Fibroblast of lung (primary cell): Measurements from ENCODE around the gene TBC1D14. TPM values are rescaled to one million over a fixed set of nuclear protein-coding genes. Genes with fewer than 3 reads are reported as not detected.

ENCODE experiments used
- DNase-seq, 2 donors: peaks; one replicate each; pipeline versions ENCODE4 v3.0.0 to v3.0.0-alpha.2; 2010; ENCODE audit warnings: low read depth in 2 of 2
- H2AFZ ChIP-seq: 2 replicates; pipeline ENCODE4 v1.5.1; 2012; ENCODE audit warnings: low read length, control low read depth, inconsistent platforms
- H3K27ac ChIP-seq: 2 replicates; pipeline ENCODE4 v1.5.1; 2011; ENCODE audit warnings: low read length, control low read depth; ENCODE audit not compliant: insufficient read depth
- H3K27me3 ChIP-seq: 2 replicates; pipeline ENCODE4 v1.5.1; 2011; ENCODE audit warnings: mild to moderate bottlenecking, low read length; ENCODE audit not compliant: control insufficient read depth, insufficient read depth
- H3K36me3 ChIP-seq: 2 replicates; pipeline ENCODE4 v1.5.1; 2011; ENCODE audit warnings: low read length; ENCODE audit not compliant: control insufficient read depth, insufficient read depth
- H3K4me1 ChIP-seq: 2 replicates; pipeline ENCODE4 v1.5.1; 2011; ENCODE audit warnings: low read length; ENCODE audit not compliant: control insufficient read depth, insufficient read depth; ENCODE audit errors: extremely low read depth
- H3K4me2 ChIP-seq: 2 replicates; pipeline ENCODE4 v1.5.1; 2011; ENCODE audit warnings: low read length, control low read depth; ENCODE audit not compliant: insufficient read depth; ENCODE audit errors: extremely low read depth
- H3K4me3 ChIP-seq, 4 experiments: fragments of 200-600 bp in 1 of 4; sonication (generic) in 1 of 4; replicated peaks in 1 of 4; 2 replicates each; pipeline ENCODE4 v1.5.1; 2011 to 2016; ENCODE audit warnings: low read length in 4 of 4, low read depth in 3 of 4, mild to moderate bottlenecking in 3 of 4, control low read depth in 2 of 4, inconsistent platforms in 1 of 4, mixed read lengths in 1 of 4; ENCODE audit not compliant: insufficient read depth in 1 of 4; ENCODE audit errors: control extremely low read depth in 1 of 4
- H3K79me2 ChIP-seq: 2 replicates; pipeline ENCODE4 v1.5.1; 2012; ENCODE audit warnings: mild to moderate bottlenecking, low read length, inconsistent platforms; ENCODE audit not compliant: control insufficient read depth, insufficient read depth
- H3K9ac ChIP-seq: 2 replicates; pipeline ENCODE4 v1.5.1; 2011; ENCODE audit warnings: mild to moderate bottlenecking, low read length, control low read depth; ENCODE audit not compliant: insufficient read depth
- H3K9me3 ChIP-seq: 2 replicates; pipeline ENCODE4 v1.5.1; 2012; ENCODE audit warnings: low read depth, low read length; ENCODE audit not compliant: control insufficient read depth, insufficient read depth
- H4K20me1 ChIP-seq: 2 replicates; pipeline ENCODE4 v1.5.1; 2011; ENCODE audit warnings: low read length; ENCODE audit not compliant: control insufficient read depth, insufficient read depth; ENCODE audit errors: extremely low read depth
- EZH2 ChIP-seq: IDR thresholded peaks from 2 replicates; pipeline ENCODE4 v1.5.1; 2012; ENCODE audit warnings: low read length, control low read depth, mild to moderate bottlenecking; ENCODE audit errors: missing control alignments
- polyA plus RNA-seq, 2 donors: library from polyadenylated mRNA; depleted of rRNA in 1 of 2; stranded (reverse) in 1 of 2; unstranded in 1 of 2; fragments of >200 nt; gene quantifications; 2 replicates each; pipeline ENCODE4 v1.2.1, GENCODE V29; 2011 to 2012; ENCODE audit warnings: missing spikeins in 1 of 2
- total RNA-seq: library from RNA; depleted of rRNA; stranded (reverse); fragments of >200 nt; gene quantifications from 2 replicates; pipeline ENCODE4 v1.2.1, GENCODE V29; 2014
- TF ChIP-seq, protein P1 (sequence below), 2 donors: IDR thresholded peaks in 1 of 2; conservative IDR thresholded peaks in 1 of 2; 1 replicate in 1 of 2; 2 replicates in 1 of 2; pipeline ENCODE4 v1.5.1; 2011 to 2012; ENCODE audit warnings: low read length in 2 of 2, control low read depth in 1 of 2, inconsistent platforms in 1 of 2, low read depth in 1 of 2, mild to moderate bottlenecking in 1 of 2

The TBC1D14 gene
- total and polyA plus RNA-seq, 2 donors (not counting 1 experiment from before 2014, with no cell fraction given): 26.9 to 37.7 TPM

DNA sequence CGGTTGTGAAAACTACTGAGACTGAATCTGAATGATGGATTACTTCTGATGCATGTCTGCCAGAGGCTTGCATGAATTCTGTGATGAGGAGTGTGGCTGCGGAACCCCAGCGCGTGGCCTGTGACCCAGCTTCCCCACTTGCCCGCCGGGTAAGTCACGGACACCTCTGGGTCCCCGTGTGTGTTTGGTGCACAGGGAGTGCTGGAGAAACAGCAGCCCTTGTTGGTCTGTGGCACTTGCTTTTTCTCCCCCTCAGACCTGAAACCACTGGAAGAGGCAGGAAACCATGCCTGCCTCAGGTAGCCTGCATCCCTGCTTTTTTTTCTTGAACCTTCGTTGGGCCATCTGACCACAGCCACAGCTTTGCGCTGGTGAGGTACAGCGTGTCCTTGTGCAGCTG, 81.6 kb downstream of the TBC1D14 start:
- H3K27me3 ChIP-seq: no peaks in the 10 kb centered on the region
- H3K4me2 ChIP-seq: peak overlapping the region; percentile 60
- peaks cover 8% of the 10 kb centered on the region for H3K4me1 ChIP-seq
- H3K9ac ChIP-seq: no peak overlapping the region
- no peak overlapping the region for H2AFZ ChIP-seq
- TF ChIP-seq, protein P1, sequence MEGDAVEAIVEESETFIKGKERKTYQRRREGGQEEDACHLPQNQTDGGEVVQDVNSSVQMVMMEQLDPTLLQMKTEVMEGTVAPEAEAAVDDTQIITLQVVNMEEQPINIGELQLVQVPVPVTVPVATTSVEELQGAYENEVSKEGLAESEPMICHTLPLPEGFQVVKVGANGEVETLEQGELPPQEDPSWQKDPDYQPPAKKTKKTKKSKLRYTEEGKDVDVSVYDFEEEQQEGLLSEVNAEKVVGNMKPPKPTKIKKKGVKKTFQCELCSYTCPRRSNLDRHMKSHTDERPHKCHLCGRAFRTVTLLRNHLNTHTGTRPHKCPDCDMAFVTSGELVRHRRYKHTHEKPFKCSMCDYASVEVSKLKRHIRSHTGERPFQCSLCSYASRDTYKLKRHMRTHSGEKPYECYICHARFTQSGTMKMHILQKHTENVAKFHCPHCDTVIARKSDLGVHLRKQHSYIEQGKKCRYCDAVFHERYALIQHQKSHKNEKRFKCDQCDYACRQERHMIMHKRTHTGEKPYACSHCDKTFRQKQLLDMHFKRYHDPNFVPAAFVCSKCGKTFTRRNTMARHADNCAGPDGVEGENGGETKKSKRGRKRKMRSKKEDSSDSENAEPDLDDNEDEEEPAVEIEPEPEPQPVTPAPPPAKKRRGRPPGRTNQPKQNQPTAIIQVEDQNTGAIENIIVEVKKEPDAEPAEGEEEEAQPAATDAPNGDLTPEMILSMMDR (conservative IDR thresholded peaks at IDR 0.05 in 1 of 2, IDR thresholded peaks at IDR 0.05 in 1 of 2; ENCODE audit: low read depth in 1 of 2, low read length in 2 of 2): no peak
- no peak for TF ChIP-seq EZH2
- H3K9me3 ChIP-seq: no peaks in the 10 kb centered on the region
- no peak for DNase-seq
- H4K20me1 ChIP-seq: no peaks in the 10 kb centered on the region
- no peak overlapping the region for H3K4me3 ChIP-seq
- no peaks in the 10 kb centered on the region for H3K36me3 ChIP-seq
- peaks cover 31% of the 10 kb centered on the region for H3K79me2 ChIP-seq
- peak overlapping the region; percentile 40 for H3K27ac ChIP-seq

DNA sequence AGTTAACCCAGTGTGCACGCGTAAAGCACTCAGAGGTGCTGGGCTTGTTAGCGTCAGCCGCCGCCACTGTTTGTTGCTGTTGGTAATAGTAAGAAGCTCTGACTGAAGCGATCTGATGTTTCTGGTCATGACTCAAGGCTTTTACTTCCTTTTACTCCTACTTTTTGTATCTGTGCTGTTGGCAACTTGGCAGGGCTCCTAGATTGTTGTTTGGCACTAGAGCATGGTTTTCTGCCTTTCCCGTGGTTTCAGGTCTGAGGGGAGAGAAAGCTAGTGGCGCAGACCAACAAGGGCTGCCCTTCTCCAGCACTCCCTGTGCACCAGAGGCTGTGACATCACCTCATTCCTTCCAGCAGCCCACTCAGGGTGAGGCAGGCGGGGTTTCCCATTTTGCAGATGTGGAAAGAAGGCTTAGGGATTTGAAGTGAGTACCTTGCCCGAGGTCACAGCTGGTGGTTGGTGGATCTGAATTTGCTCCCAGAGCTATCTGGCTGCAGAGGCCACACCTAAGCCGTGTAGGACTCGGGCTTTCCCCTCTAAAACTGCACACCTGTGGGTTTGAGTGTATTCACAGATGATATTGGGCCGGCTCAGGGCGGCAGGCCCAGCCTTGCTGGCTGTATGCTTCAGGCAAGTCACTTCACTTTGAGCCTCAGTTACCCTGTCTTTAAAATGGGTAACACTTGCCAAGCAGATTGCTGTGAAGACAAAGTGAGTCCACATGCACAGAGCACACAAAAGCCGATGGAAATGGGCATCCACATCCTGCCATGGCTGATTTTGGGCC, 82.3 kb downstream of the TBC1D14 start:
- Histone ChIP-seq H3K9ac (no peak overlapping the region), H3K4me3 (no peak overlapping the region), H3K9me3 (no peaks in the 10 kb centered on the region), H4K20me1 (no peaks in the 10 kb centered on the region), H3K27me3 (no peaks in the 10 kb centered on the region), H3K27ac (peak overlapping the region; percentile 40), H2AFZ (no peak overlapping the region), H3K79me2 (peaks cover 31% of the 10 kb centered on the region), H3K36me3 (peaks cover under 1% of the 10 kb centered on the region), H3K4me1 (peaks cover 8% of the 10 kb centered on the region), H3K4me2 (peak overlapping the region; percentile 60)
- no peak for TF ChIP-seq EZH2
- peak; percentile 85 to 95 for DNase-seq

DNA sequence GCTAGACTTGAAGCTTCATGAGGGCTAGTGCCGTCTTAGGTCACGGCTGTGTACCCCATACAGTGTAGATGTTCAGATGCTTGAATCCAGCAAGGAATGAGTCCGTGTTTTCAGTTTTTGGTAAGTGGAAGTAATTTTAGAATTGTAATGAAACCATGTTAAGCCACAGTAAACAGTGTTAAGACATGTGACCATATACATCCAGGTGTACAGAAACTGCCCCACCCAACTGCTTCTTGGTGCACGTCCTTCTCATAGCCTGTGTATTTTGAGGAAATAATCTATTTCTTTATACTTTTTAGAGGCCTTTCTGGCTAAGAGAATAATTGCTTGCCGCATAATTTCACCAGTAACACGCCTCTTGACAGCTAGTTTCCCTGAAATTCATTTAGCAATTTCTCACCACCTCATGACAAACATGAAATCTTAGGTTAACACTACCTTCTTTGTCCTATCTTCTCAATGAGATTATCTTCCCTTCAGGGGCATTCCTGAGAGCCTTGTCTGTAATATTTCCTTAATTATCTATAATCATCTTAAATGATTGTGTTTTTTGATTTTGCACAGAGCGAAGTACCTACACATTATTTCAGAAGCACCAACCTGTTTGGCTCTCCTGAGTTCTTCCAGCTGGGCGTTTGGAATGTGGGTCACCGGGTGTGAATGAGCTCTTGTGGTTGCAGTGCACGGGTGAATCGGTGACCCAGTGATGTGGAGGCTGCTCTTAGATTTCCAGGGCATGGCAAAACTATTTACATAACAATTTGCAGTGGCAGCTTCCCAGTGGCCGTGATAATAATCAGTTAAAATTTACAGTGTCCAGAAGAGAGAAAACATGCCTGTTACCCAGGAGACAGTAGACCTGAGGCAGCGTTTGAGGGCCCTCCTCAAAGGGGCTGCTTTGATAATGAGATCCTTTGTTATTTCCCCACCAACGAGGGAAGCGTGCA, 83.4 kb downstream of the TBC1D14 start:
- Histone ChIP-seq H3K79me2 (peaks cover 25% of the 10 kb centered on the region), H3K9me3 (no peaks in the 10 kb centered on the region), H3K9ac (no peak overlapping the region), H4K20me1 (no peaks in the 10 kb centered on the region), H3K4me2 (no peak overlapping the region), H3K27ac (no peak overlapping the region), H3K36me3 (peaks cover 3% of the 10 kb centered on the region), H3K27me3 (no peaks in the 10 kb centered on the region), H3K4me1 (peaks cover 8% of the 10 kb centered on the region), H2AFZ (no peak overlapping the region), H3K4me3 (no peak overlapping the region)
- peak in 1 of 2 donors; percentile 59 for DNase-seq
- TF ChIP-seq, protein P1 (conservative IDR thresholded peaks at IDR 0.05 in 1 of 2, IDR thresholded peaks at IDR 0.05 in 1 of 2; ENCODE audit: low read depth in 1 of 2, low read length in 2 of 2): no peak
- TF ChIP-seq EZH2: no peak
